Karpas-422 (cell line): ENCODE results near the gene GNGT1. TPM values are rescaled to one million over a fixed set of nuclear protein-coding genes. Genes with fewer than 3 reads are reported as not detected.
"Not testable (repeated sequence)": the region's sequence is repeated elsewhere in the genome, so short reads cannot be mapped to it uniquely, and the experiment has no call there.

Source experiments
- DNase-seq: peaks from one replicate; pipeline ENCODE4 v3.0.0-alpha.2; 2015
- H2AFZ ChIP-seq: fragments of 200-600 bp; sonication (generic); 2 replicates; pipeline ENCODE4 v1.6.1; 2014; ENCODE audit warnings: antibody characterized with exemption, low read length, mixed read lengths
- H3K27ac ChIP-seq: fragments of 200-600 bp; sonication (generic); 2 replicates; pipeline ENCODE4 v1.5.1; 2014; ENCODE audit warnings: mild to moderate bottlenecking, low read length, moderate library complexity
- H3K27me3 ChIP-seq: fragments of 200-600 bp; sonication (generic); 2 replicates; pipeline ENCODE4 v1.6.1; 2014; ENCODE audit warnings: low read length, mixed read lengths
- H3K36me3 ChIP-seq: fragments of 200-600 bp; sonication (generic); 2 replicates; pipeline ENCODE4 v1.6.1; 2014; ENCODE audit warnings: low read length, mixed read lengths; ENCODE audit not compliant: insufficient read depth
- H3K4me1 ChIP-seq: fragments of 200-600 bp; sonication (generic); 2 replicates; pipeline ENCODE4 v1.6.1; 2014; ENCODE audit warnings: mild to moderate bottlenecking, low read length, mixed read lengths
- H3K4me2 ChIP-seq: fragments of 200-600 bp; sonication (generic); 2 replicates; pipeline ENCODE4 v1.6.1; 2014; ENCODE audit warnings: low read length, low read depth, mild to moderate bottlenecking; ENCODE audit not compliant: poor library complexity, severe bottlenecking
- H3K4me3 ChIP-seq: fragments of 200-600 bp; sonication (generic); 2 replicates; pipeline ENCODE4 v1.5.1; 2014; ENCODE audit warnings: mild to moderate bottlenecking, antibody characterized with exemption, low read length, mixed read lengths
- H3K79me2 ChIP-seq: fragments of 200-600 bp; sonication (generic); 2 replicates; pipeline ENCODE4 v1.6.1; 2014; ENCODE audit warnings: mild to moderate bottlenecking, low read length, mixed read lengths
- H3K9ac ChIP-seq: fragments of 200-600 bp; sonication (generic); 2 replicates; pipeline ENCODE4 v1.6.0; 2014; ENCODE audit warnings: low read length
- H3K9me2 ChIP-seq: fragments of 200-600 bp; sonication (generic), shearing (Covaris generic); replicated peaks from 2 replicates; pipeline ENCODE4 v1.6.0; 2014; ENCODE audit warnings: mild to moderate bottlenecking, low read length, moderate library complexity; ENCODE audit not compliant: insufficient read depth
- H3K9me3 ChIP-seq: fragments of 300-700, 200-600 bp; sonication (generic); 2 replicates; pipeline ENCODE4 v1.6.1; 2014; ENCODE audit warnings: low read length, mixed read lengths
- H4K20me1 ChIP-seq: fragments of 200-600 bp; sonication (generic); 2 replicates; pipeline ENCODE4 v1.6.1; 2014; ENCODE audit warnings: mild to moderate bottlenecking, antibody characterized with exemption, low read length, low read depth; ENCODE audit not compliant: insufficient read depth
- total RNA-seq: library from RNA; depleted of rRNA; stranded (reverse); fragments of >200 nt; shearing (Covaris generic); gene quantifications from 2 replicates; pipeline ENCODE4 v1.2.3, GENCODE V29; 2014; ENCODE audit warnings: low replicate concordance

GNGT1 gene
- total RNA-seq, 1 experiment from 2014 or later = not detected

GRCh38 chr7:93911661-93912060, 5.3 kb downstream of the GNGT1 start:
- H2AFZ ChIP-seq, H3K9me3 ChIP-seq, H3K4me3 ChIP-seq, H3K4me2 ChIP-seq, H3K4me1 ChIP-seq, H3K79me2 ChIP-seq, DNase-seq, H3K36me3 ChIP-seq, H3K9ac ChIP-seq, H3K27me3 ChIP-seq, H4K20me1 ChIP-seq, H3K9me2 ChIP-seq, H3K27ac ChIP-seq: not testable (repeated sequence)

DNA sequence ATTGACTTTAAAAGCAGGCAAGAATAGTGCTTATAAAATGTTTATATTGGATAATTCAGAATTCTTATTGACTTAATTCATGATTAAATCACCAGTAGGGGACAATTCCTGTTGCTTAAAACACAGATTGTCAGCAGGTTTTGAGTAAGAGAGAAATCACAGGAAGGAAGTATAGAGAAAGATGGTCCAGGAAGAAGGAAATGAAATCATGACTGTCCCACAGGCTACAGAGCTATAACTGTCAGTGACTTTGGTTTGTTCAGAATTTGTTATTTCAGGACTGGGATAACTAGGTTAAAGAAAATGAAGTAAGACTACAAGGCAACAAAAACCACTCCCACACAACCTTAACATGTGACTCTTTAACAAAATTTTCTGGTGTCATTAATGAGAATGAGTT, 6.8 kb downstream of the GNGT1 start:
- H3K9me3 ChIP-seq = no peaks in the 10 kb centered on the region
- H3K36me3 ChIP-seq = no peaks in the 10 kb centered on the region
- H3K4me1 ChIP-seq = no peaks in the 10 kb centered on the region
- H3K79me2 ChIP-seq = no peaks in the 10 kb centered on the region
- no peak overlapping the region for H3K27ac ChIP-seq
- no peaks in the 10 kb centered on the region for H3K27me3 ChIP-seq
- H4K20me1 ChIP-seq = no peaks in the 10 kb centered on the region
- no peak overlapping the region for H2AFZ ChIP-seq
- DNase-seq = no peak
- H3K4me2 ChIP-seq = no peak overlapping the region
- no peak overlapping the region for H3K4me3 ChIP-seq
- no peaks in the 10 kb centered on the region for H3K9me2 ChIP-seq
- H3K9ac ChIP-seq = no peak overlapping the region

DNA sequence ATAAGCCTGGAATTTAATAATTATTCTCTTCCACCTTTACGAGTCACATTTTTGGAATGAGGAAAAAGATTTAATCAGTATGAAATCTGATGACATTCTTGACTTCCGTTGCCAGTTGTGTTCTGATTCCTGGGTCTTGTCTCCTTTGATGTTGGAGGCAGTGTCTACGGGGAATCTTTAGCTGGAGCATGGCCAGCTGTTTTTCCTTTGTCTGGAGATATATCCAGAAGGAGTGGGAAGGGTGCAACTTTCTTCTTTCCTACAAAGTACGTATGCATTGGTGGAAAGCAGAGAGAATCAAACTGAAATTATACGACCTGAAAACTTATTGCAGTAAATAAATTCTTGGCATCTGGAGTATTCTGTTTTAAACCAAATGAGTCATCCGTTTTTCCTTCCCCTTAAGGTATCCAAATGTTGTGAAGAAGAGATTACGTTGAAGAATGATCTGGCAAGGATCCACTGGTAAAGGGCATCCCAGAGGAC, 8.3 kb downstream of the GNGT1 start:
- H2AFZ ChIP-seq = no peak overlapping the region

DNA sequence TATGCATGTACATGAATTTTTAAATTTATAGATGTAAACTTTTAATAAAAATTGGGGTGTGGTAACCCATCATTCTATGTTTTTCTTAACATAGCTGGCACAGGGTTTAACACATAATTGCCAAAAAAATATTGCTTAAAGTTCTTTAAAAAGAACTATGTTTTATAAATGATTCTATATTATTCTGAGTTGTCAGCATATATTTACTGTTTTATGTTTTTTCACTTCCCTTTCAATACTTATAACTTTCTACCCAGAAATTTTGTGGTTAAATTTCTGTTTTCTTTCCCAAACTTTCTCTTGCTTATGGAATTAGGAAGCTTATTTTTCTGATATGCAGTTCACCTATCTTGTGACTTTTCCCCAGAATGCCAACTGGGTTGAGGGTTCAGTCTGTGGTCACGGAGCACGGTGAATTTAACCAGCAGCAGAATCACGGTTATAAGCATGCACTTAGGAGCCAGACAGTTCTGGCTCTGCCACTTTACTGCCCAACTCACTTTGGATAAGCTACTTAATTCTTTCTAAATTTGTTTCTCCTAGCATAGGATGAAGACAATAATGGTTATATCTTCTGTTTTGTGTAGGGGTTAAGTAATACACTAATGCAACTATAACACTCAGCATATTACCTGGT, 9.0 kb downstream of the GNGT1 start:
- not testable (repeated sequence) for H3K4me1 ChIP-seq, H4K20me1 ChIP-seq, H3K27me3 ChIP-seq, H3K4me3 ChIP-seq, H3K27ac ChIP-seq, H3K4me2 ChIP-seq, H3K9me3 ChIP-seq, H3K36me3 ChIP-seq, H2AFZ ChIP-seq, H3K9me2 ChIP-seq, H3K9ac ChIP-seq, DNase-seq, H3K79me2 ChIP-seq

More for the DNA sequence above, 8.3 kb downstream of the GNGT1 start:
- Histone ChIP-seq H3K27me3 (no peaks in the 10 kb centered on the region), H3K4me3 (no peak overlapping the region), H3K27ac (no peak overlapping the region), H3K9ac (no peak overlapping the region), H3K4me1 (no peaks in the 10 kb centered on the region), H3K79me2 (no peaks in the 10 kb centered on the region), H3K9me2 (no peaks in the 10 kb centered on the region), H3K4me2 (no peak overlapping the region), H4K20me1 (no peaks in the 10 kb centered on the region), H3K9me3 (no peaks in the 10 kb centered on the region), H3K36me3 (no peaks in the 10 kb centered on the region)
- DNase-seq = no peak

DNA sequence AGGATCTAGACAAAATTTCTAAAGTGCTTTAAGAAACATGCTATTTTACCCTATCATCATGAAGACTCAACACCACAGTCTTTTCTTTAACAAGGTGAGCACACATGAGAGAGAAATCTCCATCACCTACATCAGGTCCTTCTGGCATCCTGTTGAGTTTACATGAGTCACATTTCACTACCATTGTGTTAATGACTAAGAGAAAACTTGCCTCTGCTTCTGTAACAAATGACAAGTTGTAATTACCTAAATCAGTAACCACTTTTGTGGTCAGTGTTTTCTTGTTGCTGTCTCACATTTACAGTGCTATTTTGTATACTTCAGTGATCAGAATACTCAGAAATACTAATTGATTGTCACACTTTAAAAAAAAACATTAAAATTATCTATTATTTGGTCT, 9.5 kb downstream of the GNGT1 start:
- not testable (repeated sequence) for H4K20me1 ChIP-seq, H3K79me2 ChIP-seq, H3K36me3 ChIP-seq, H3K4me2 ChIP-seq, H3K9ac ChIP-seq, H3K9me2 ChIP-seq, H2AFZ ChIP-seq, H3K4me3 ChIP-seq, H3K9me3 ChIP-seq, H3K4me1 ChIP-seq, H3K27ac ChIP-seq, DNase-seq, H3K27me3 ChIP-seq

- not testable (repeated sequence) for H3K27ac ChIP-seq, H3K27me3 ChIP-seq, H3K9me3 ChIP-seq, H3K79me2 ChIP-seq, DNase-seq, H3K36me3 ChIP-seq, H2AFZ ChIP-seq, H4K20me1 ChIP-seq, H3K4me2 ChIP-seq, H3K9me2 ChIP-seq, H3K4me3 ChIP-seq, H3K4me1 ChIP-seq, H3K9ac ChIP-seq
Measured at GRCh38 chr7:93916315-93916714, 9.9 kb downstream of the GNGT1 start.

DNA sequence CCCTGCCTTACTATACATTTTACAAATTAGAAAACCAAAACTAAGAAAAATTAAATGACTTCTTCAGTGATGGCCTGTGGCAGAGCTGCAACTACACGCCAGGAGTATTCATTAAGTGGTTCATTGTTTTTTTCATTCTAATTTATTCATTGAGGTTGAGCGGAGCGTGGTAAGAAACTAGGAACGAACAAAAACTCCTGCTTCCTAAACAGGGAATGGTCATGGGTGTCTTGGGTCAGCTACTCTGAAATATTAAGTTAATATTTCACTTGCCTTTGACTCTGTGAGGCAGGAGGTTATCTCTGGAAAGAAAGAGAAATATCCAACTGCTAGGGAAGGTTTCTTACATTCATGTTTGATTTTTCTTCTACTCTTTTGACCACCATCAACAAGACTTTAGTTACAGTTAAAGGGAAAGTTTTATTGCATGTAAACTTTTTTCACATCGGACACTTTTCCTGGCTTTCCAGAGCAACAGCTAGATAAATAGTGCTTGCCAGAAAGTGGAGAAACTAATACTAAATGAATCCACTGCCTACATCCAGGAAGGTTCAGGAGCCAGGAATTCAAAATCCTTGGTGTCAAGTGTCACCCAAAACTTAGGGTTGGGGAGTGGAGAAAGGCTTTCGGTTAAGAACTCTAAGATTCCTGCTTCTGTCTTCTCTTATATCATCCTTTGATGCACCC, 14.3 kb downstream of the GNGT1 start:
- no peak overlapping the region for H3K9ac ChIP-seq
- no peaks in the 10 kb centered on the region for H4K20me1 ChIP-seq
- no peaks in the 10 kb centered on the region for H3K79me2 ChIP-seq
- H3K27me3 ChIP-seq = no peaks in the 10 kb centered on the region
- no peaks in the 10 kb centered on the region for H3K9me3 ChIP-seq
- H3K36me3 ChIP-seq = no peaks in the 10 kb centered on the region
- no peak overlapping the region for H3K4me2 ChIP-seq
- H3K4me1 ChIP-seq = no peaks in the 10 kb centered on the region; the same call in 1 of the 2 replicates
- no peak overlapping the region for H3K27ac ChIP-seq
- H2AFZ ChIP-seq = no peak overlapping the region
- H3K9me2 ChIP-seq = no peaks in the 10 kb centered on the region
- no peak overlapping the region for H3K4me3 ChIP-seq
- no peak for DNase-seq

DNA sequence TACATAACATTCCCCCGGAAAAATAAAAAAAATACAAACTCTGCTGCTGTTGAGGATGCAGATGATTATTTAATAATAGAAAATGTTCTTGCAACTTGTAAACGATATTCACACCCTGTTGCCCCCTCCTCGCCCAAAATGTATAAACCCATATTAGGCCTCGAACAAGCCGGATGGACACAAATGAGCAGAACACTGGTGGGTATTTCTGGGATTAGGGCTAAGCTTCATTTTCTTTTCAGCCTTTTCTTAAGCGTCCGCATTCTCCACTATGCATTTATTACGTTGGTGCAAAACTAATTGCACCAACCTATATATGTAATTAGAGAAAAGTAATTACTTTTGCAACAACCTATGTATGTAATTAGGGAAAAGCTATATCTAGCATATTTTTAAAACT, 14.8 kb downstream of the GNGT1 start:
- Histone ChIP-seq H3K9me3 (no peaks in the 10 kb centered on the region), H3K4me2 (no peak overlapping the region), H3K79me2 (no peaks in the 10 kb centered on the region), H3K4me3 (no peak overlapping the region), H4K20me1 (no peaks in the 10 kb centered on the region), H3K9me2 (no peaks in the 10 kb centered on the region), H3K36me3 (no peaks in the 10 kb centered on the region), H3K4me1 (no peaks in the 10 kb centered on the region; the same call in 1 of the 2 replicates), H3K27me3 (no peaks in the 10 kb centered on the region), H2AFZ (no peak overlapping the region), H3K27ac (no peak overlapping the region), H3K9ac (no peak overlapping the region)
- DNase-seq = no peak
